Trophoblast cell (in vitro differentiated cells and primary cell): Measurements from ENCODE around the gene P3H1.

Experiments
- DNase-seq, 2 donors: peaks; one replicate each; pipeline ENCODE4 v3.0.0-alpha.2; 2016
- H2AFZ ChIP-seq: 2 replicates; pipeline ENCODE4 v1.6.1; 2013; ENCODE audit warnings: low read length, moderate library complexity, mild to moderate bottlenecking; ENCODE audit not compliant: insufficient read depth, poor library complexity
- H2AK5ac ChIP-seq: 2 replicates; pipeline ENCODE4 v1.6.1; 2013; ENCODE audit warnings: mild to moderate bottlenecking, low read length
- H2BK120ac ChIP-seq: 2 replicates; pipeline ENCODE4 v1.6.1; 2013; ENCODE audit warnings: low read length, mild to moderate bottlenecking, moderate library complexity; ENCODE audit not compliant: insufficient read depth, poor library complexity
- H2BK12ac ChIP-seq: 2 replicates; pipeline ENCODE4 v1.6.1; 2013; ENCODE audit warnings: mild to moderate bottlenecking, low read length, moderate library complexity
- H2BK5ac ChIP-seq: 2 replicates; pipeline ENCODE4 v1.6.1; 2013; ENCODE audit warnings: low read length, low read depth, moderate library complexity, mild to moderate bottlenecking; ENCODE audit not compliant: poor library complexity
- H3K14ac ChIP-seq: 2 replicates; pipeline ENCODE4 v1.6.1; 2013; ENCODE audit warnings: mild to moderate bottlenecking, low read length
- H3K18ac ChIP-seq: 2 replicates; pipeline ENCODE4 v1.6.1; 2013; ENCODE audit warnings: mild to moderate bottlenecking, low read length
- H3K23ac ChIP-seq: 2 replicates; pipeline ENCODE4 v1.6.1; 2013; ENCODE audit warnings: low read length
- H3K27ac ChIP-seq: 2 replicates; pipeline ENCODE4 v1.5.1; 2013; ENCODE audit warnings: low read depth, mild to moderate bottlenecking, inconsistent platforms, low read length, moderate library complexity
- H3K27me3 ChIP-seq: 2 replicates; pipeline ENCODE4 v1.6.1; 2013; ENCODE audit warnings: inconsistent platforms, mild to moderate bottlenecking, low read length, moderate library complexity; ENCODE audit not compliant: insufficient read depth
- H3K36me3 ChIP-seq, 2 experiments: 1 replicate in 1 of 2; 2 replicates in 1 of 2; pipeline ENCODE4 v1.6.1; 2013; ENCODE audit warnings: low read length in 2 of 2, mild to moderate bottlenecking in 2 of 2, moderate library complexity in 1 of 2; ENCODE audit not compliant: insufficient read depth in 2 of 2, control insufficient read depth in 1 of 2
- H3K4ac ChIP-seq: 2 replicates; pipeline ENCODE4 v1.6.1; 2013; ENCODE audit warnings: low read depth, mild to moderate bottlenecking, low read length, moderate library complexity
- H3K4me1 ChIP-seq, 2 experiments: 1 replicate in 1 of 2; 2 replicates in 1 of 2; pipeline ENCODE4 v1.6.1; 2013; ENCODE audit warnings: low read length in 2 of 2, mild to moderate bottlenecking in 2 of 2, moderate library complexity in 1 of 2; ENCODE audit not compliant: insufficient read depth in 2 of 2, control insufficient read depth in 1 of 2
- H3K4me2 ChIP-seq: 2 replicates; pipeline ENCODE4 v1.6.1; 2013; ENCODE audit warnings: inconsistent platforms, mild to moderate bottlenecking, low read length, moderate library complexity
- H3K4me3 ChIP-seq: 2 replicates; pipeline ENCODE4 v1.5.1; 2013; ENCODE audit warnings: mild to moderate bottlenecking, low read depth, low read length, inconsistent platforms
- H3K79me1 ChIP-seq: one replicate; pipeline ENCODE4 v1.6.1; 2013; ENCODE audit warnings: low read length
- H3K79me2 ChIP-seq: 2 replicates; pipeline ENCODE4 v1.6.1; 2013; ENCODE audit warnings: low read length, mild to moderate bottlenecking; ENCODE audit not compliant: control insufficient read depth, insufficient read depth, poor library complexity
- H3K9ac ChIP-seq: 2 replicates; pipeline ENCODE4 v1.6.1; 2013; ENCODE audit warnings: mild to moderate bottlenecking, low read length
- H3K9me3 ChIP-seq: 2 replicates; pipeline ENCODE4 v1.6.1; 2013; ENCODE audit warnings: low read depth, mild to moderate bottlenecking, control low read depth, inconsistent platforms, low read length; ENCODE audit not compliant: insufficient read depth
- H4K12ac ChIP-seq: 2 replicates; pipeline ENCODE4 v1.6.1; 2013; ENCODE audit warnings: low read depth, mild to moderate bottlenecking, low read length, moderate library complexity
- H4K8ac ChIP-seq: 2 replicates; pipeline ENCODE4 v1.6.1; 2013; ENCODE audit warnings: low read depth, mild to moderate bottlenecking, low read length, moderate library complexity
- H4K91ac ChIP-seq: one replicate; pipeline ENCODE4 v1.6.1; 2013; ENCODE audit warnings: low read depth, mild to moderate bottlenecking, low read length, moderate library complexity
- WGBS: extraction: QIAGEN DNeasy Blood & Tissue Kit; methylation state at CpG from one replicate; pipeline ENCODE4 v1.1.7; 2013; ENCODE audit warnings: missing lambda C conversion rate; ENCODE audit not compliant: insufficient read length, insufficient coverage; ENCODE audit errors: extremely low coverage; 5-methylcytosine and 5-hydroxymethylcytosine counted together

P3H1 gene

GRCh38 chr1:42745851-42746250, 21.0 kb downstream of the P3H1 start:
- Histone ChIP-seq H3K27me3 (no peaks in the 10 kb centered on the region), H3K36me3 (peaks cover 41 to 47% of the 10 kb centered on the region in 2 experiments), H3K9ac (no peak overlapping the region), H3K18ac (no peak overlapping the region), H3K23ac (no peak overlapping the region), H3K14ac (no peak overlapping the region), H2AK5ac (no peak overlapping the region), H4K8ac (no peak overlapping the region), H2BK5ac (no peak overlapping the region), H3K4me3 (no peak overlapping the region), H3K4me1 (peaks cover 5 to 6% of the 10 kb centered on the region in 2 experiments), H3K9me3 (peaks cover 3% of the 10 kb centered on the region), H3K79me2 (no peaks in the 10 kb centered on the region), H2BK120ac (no peak overlapping the region), H4K91ac (no peak overlapping the region), H4K12ac (no peak overlapping the region), H3K4ac (no peak overlapping the region), H2BK12ac (no peak overlapping the region), H3K27ac (no peak overlapping the region), H3K79me1 (no peaks in the 10 kb centered on the region), H3K4me2 (no peak overlapping the region), H2AFZ (no peak overlapping the region)
- DNase-seq: no peak
- WGBS: no CpG with 5 or more reads among the region's 8 CpGs

DNA sequence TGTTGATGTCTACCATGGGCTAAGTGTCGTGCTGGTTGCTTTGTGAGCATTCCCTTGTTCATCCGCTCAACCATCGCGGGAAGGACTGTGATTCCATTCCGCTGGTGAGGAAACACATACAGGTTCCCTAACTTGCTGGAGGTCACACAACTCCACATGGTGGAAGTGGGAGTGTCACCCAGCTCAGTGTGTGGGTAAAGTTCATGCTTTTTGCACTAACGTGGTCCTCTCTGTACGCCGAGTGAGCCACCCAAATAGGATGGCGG, 22.7 kb downstream of the P3H1 start:
- no peaks in the 10 kb centered on the region for H3K79me2 ChIP-seq
- no peak overlapping the region for H2BK120ac ChIP-seq
- H3K9ac ChIP-seq: no peak overlapping the region
- no peak overlapping the region for H4K91ac ChIP-seq
- no peak overlapping the region for H2BK12ac ChIP-seq
- no peak overlapping the region for H4K8ac ChIP-seq
- H3K36me3 ChIP-seq: peaks cover 33 to 36% of the 10 kb centered on the region in 2 experiments
- DNase-seq: peak; percentile 48 to 61
- H3K23ac ChIP-seq: no peak overlapping the region
- peaks cover 7% of the 10 kb centered on the region for H3K9me3 ChIP-seq
- H3K4me2 ChIP-seq: no peak overlapping the region
- no peaks in the 10 kb centered on the region for H3K27me3 ChIP-seq
- H3K4me3 ChIP-seq: no peak overlapping the region
- WGBS: no CpG with 5 or more reads among the region's 9 CpGs
- no peak overlapping the region for H2AK5ac ChIP-seq
- peaks cover 10 to 13% of the 10 kb centered on the region in 2 experiments for H3K4me1 ChIP-seq
- H4K12ac ChIP-seq: no peak overlapping the region
- H3K79me1 ChIP-seq: no peaks in the 10 kb centered on the region
- no peak overlapping the region for H2BK5ac ChIP-seq
- no peak overlapping the region for H2AFZ ChIP-seq
- no peak overlapping the region for H3K27ac ChIP-seq
- no peak overlapping the region for H3K18ac ChIP-seq
- no peak overlapping the region for H3K14ac ChIP-seq
- no peak overlapping the region for H3K4ac ChIP-seq

DNA sequence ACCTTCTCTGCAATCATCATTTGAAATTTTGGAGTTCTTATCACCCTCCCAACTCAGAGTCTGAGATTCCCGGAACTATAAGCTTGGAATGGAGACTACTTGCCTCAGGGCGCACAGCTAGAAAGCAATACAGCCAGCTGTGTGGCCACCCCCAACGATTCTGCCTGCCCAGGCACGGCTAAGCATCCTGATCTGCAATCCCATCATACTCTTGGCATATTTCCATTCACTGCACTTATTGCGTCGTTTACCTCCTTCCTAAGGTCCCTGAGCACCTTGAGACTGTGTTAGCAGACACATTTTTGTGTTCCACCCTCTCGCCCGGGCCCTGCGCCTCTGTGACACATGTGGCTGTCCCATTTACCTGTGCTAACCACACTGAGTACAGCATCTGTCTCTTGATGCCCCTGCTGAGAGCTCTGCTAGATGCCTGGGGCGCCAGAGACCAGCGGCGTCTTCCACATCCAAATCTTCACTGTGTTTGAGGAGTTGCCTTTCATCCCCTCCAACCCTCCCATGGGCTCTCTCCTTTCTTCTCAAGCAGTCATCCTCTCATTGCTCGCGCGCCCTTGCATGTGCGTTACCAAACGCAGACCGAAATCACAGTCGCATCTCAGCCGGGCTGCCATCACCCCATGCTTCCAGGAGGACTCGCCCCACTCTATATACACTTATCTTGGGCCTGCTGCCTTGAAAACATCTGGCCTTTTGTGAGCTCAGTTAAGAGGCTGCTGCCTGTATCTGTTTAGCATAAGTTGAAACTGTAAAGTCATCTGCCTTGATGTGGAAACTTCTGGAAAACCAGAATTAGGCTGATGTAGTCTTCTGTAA, 23.3 kb downstream of the P3H1 start:
- H3K9me3 ChIP-seq: peaks cover 7% of the 10 kb centered on the region
- no peak overlapping the region for H3K4me3 ChIP-seq
- no peak overlapping the region for H4K91ac ChIP-seq
- H3K27me3 ChIP-seq: no peaks in the 10 kb centered on the region
- no peak overlapping the region for H2BK5ac ChIP-seq
- H3K4ac ChIP-seq: no peak overlapping the region
- no peak overlapping the region for H4K8ac ChIP-seq
- DNase-seq: peak; percentile 98 to 99
- H3K36me3 ChIP-seq: peaks cover 28 to 30% of the 10 kb centered on the region in 2 experiments
- no peak overlapping the region for H3K23ac ChIP-seq
- H3K4me1 ChIP-seq: peaks cover 10 to 13% of the 10 kb centered on the region in 2 experiments
- H3K18ac ChIP-seq: no peak overlapping the region
- no peak overlapping the region for H3K27ac ChIP-seq
- no peak overlapping the region for H4K12ac ChIP-seq
- H2BK12ac ChIP-seq: no peak overlapping the region
- H3K79me1 ChIP-seq: no peaks in the 10 kb centered on the region
- H2AK5ac ChIP-seq: no peak overlapping the region
- no CpG with 5 or more reads among the region's 21 CpGs for WGBS
- H3K4me2 ChIP-seq: no peak overlapping the region
- no peak overlapping the region for H3K9ac ChIP-seq
- H2AFZ ChIP-seq: no peak overlapping the region
- H3K79me2 ChIP-seq: no peaks in the 10 kb centered on the region
- H2BK120ac ChIP-seq: no peak overlapping the region
- no peak overlapping the region for H3K14ac ChIP-seq

DNA sequence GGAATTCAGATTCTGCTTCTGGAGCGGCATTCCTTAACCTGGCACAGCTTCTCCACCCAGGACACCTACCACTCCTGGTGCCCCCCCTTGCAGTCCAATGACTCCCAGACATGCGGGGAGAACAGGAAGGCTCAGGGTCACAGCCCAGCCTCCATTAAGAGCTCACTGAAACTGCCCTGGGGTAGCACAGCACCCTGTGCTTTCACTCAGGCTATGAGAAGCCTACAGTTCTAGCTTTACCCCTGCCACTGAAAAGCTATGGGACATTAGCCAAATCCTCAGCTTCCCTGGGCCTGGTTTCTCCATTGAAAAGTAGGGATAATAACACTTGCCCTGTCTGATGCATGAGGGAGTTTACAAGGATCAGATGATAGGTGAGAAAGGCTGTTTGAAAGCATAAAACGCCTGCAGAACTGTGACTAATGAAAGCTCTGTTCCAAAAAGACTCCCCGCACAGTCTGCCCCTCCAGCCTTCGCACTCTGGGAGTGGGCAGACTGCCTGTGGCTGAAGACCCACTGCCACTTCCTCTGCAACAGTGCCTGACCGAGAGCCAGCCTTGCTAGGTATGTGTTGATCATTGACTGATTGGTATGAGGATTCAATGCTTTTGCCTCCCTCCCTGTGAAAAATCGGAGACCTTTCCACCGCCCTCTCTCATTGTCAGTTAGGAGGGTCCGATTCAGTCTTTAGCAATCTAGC, 24.1 kb downstream of the P3H1 start:
- Histone ChIP-seq H3K79me2 (no peaks in the 10 kb centered on the region), H3K27ac (no peak overlapping the region), H3K9ac (no peak overlapping the region), H3K4ac (no peak overlapping the region), H3K23ac (no peak overlapping the region), H2AK5ac (no peak overlapping the region), H3K36me3 (peaks cover 20 to 23% of the 10 kb centered on the region in 2 experiments), H3K4me1 (peaks cover 10 to 13% of the 10 kb centered on the region in 2 experiments), H4K12ac (no peak overlapping the region), H2BK12ac (no peak overlapping the region), H3K9me3 (peaks cover 5% of the 10 kb centered on the region), H3K4me2 (no peak overlapping the region), H3K18ac (no peak overlapping the region), H2AFZ (no peak overlapping the region), H3K27me3 (no peaks in the 10 kb centered on the region), H3K14ac (no peak overlapping the region), H2BK5ac (no peak overlapping the region), H3K79me1 (no peaks in the 10 kb centered on the region), H3K4me3 (no peak overlapping the region), H2BK120ac (no peak overlapping the region), H4K8ac (no peak overlapping the region), H4K91ac (no peak overlapping the region)
- DNase-seq: no peak
- no CpG with 5 or more reads among the region's 9 CpGs for WGBS
